Activated CD8-positive, alpha-beta memory T cell treated with anti-CD3 and anti-CD28 coated beads for 1 hour (primary cell): Measurements from ENCODE around the gene GYPC.

ENCODE experiments used
- DNase-seq, 2 donors: peaks; one replicate each; pipeline ENCODE4 v3.0.0-alpha.2; 2020; ENCODE audit warnings: low read depth in 1 of 2; ENCODE audit errors: extremely low read depth in 1 of 2

Gene GYPC

DNA sequence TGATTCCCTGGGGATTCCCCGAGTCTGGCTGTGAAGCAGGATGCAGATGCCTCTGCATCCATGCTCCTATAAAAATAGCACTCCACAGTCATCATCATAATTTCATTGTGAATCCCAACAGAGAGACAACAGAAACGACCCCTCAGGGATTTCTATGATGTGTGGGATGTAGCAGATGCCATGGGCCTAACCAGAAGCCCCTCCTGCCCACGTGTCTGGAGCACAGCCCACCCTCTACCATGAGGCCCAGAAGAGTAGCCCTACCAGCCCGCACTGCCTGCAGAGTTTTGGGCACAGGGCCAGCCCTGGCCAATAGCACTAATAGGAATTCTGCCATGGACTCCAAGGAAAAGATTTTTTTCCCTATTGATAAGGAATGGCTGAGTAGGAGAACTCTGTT is 66.6 kb downstream of the GYPC start:
- DNase-seq: no peak

DNA sequence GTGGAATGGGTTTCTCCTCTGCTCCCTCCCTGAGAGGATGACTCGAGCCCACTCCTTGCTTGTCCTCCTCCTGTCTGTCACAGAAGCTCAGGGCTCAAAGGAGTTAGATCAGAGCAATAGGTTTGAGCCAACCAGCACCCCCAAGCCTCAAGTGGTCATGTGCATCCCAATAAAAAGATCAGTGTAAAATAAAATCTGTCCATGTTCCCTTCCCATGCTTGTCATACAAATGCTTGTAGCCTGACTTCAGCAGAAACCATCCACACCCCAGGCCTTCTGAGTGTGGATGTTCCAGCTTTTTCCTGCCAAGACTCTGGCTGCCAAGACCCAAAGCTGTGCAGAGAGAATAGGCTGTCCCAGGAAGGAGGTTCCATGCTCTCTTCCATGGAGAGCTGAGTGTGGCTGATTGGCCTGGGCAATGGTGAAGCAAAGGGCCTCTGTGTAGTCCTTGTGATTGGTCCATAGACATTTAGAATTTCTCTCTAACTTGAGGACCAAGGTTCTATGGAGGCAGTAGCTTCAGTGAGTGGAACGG is 67.4 kb downstream of the GYPC start:
- no peak for DNase-seq

DNA sequence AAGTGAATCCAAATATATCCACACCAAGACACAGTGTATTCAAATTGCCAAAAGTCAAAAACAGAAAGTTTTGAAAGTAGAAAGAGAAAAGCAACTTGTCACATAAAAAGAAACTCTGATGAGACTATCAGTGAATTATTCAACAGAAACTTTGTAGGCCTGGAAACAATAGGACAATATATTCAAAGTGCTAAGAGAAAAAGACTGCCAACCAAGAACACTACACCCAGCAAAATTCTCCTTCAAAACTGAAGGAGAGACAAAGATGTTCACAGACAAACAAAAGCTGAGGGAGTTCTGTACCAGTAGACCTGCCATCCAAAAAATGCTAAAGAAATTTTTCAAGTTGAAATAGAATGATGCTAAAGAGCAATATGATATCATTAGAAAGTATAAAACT is 69.6 kb downstream of the GYPC start:
- DNase-seq: no peak

DNA sequence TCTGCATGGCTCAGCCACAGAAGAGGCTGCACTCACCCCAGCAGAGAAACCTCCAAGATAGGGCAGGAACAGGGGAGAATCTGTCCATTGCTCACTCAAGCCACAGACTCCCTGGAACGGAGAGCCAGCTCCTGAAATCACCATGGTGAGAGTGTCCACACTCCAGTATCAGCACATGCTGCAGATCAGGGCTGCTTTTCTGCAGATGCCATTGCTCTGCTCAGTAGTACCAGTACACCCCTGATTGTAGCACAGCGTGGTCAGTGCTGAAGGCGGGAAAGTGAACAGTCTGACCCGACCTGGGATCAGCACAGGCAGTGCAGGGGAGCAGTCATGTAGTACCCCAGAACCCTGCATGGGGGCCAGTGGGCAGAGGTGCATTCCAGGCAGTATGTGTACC is 73.9 kb downstream of the GYPC start:
- DNase-seq: no peak

DNA sequence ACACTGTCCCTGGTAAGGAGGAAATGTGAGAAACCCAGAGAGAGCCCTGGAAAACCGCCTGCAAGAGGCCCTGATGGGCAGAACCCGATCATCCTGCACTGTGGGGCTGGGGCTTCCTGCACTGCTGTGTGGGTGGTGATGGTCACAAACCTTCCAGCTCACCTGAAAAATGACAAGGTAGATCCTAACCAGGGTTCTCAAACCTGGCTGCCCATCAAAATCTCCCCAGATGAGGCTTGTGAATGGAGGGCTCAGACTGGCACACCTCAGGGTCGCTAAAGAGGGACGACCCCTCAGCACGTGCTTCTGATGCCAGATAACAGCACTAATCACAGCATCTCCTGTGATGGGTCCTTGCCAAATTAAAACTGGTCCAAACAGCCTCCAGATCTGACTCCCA is 74.7 kb downstream of the GYPC start:
- no peak for DNase-seq

DNA sequence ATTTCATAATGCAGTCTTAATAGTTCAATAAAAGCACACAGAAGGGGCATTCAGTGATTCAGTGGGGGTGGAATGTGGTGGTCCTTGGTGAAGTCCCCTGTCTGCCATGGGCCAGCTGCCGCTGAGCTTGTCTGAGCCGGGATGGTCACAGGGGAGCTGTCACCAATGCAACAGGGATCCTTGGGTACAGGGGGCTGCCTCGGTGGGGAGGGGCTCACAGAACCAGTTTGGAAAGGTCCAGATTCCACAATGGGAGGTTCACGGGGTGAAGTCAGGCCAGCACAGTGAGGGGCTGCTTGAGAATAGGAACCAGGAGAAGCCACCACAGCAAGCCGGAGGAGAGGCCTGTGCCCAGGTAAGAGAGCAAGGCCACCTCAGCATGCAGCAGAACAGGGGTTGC is 75.4 kb downstream of the GYPC start:
- no peak for DNase-seq

DNA sequence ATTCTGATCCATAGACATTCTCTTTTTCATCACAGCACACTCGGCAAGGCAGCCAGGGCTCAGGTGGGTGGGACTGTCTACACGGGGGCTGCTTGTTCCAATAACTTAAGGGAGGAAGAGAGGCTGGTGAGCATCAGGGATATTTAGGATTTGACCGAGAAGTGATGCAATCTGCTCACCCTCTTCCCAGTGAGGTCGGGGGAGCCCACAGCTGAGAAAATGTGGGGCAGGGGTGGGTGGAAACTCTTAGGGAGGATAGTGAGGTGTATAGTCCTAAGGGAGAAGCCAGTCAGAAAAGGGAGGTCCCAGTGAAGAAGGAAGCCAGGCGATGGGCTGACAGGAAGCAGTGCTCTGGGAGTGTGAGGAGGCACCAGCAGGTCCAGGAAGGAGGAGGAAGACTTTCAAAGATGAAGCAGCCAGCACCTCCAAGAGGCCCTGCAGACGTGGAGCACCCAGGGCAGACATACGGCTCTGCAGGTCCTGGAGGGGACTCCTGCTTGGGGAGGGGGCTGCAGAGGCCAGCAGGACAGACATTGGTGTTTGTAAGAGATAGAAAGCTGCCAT is 76.8 kb downstream of the GYPC start:
- DNase-seq: no peak

DNA sequence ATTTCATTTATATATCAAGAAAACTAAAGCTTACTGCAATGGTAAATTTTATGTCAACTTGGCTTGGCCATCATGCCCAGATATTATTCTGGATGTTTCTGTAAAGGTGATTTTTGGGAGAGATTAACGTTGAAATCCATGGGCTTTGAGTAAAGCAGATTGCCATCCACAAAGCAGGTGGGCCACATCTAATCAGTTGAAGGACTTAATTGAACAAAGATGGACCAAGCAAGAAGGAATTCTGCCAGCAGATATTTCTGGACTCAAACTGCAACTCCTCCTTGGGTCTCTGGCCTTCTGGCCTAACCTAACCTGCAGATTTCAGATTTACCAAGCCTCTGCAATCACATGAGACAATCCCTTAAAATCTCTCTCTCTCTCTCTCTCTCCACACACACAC is 77.8 kb downstream of the GYPC start:
- DNase-seq: no peak

DNA sequence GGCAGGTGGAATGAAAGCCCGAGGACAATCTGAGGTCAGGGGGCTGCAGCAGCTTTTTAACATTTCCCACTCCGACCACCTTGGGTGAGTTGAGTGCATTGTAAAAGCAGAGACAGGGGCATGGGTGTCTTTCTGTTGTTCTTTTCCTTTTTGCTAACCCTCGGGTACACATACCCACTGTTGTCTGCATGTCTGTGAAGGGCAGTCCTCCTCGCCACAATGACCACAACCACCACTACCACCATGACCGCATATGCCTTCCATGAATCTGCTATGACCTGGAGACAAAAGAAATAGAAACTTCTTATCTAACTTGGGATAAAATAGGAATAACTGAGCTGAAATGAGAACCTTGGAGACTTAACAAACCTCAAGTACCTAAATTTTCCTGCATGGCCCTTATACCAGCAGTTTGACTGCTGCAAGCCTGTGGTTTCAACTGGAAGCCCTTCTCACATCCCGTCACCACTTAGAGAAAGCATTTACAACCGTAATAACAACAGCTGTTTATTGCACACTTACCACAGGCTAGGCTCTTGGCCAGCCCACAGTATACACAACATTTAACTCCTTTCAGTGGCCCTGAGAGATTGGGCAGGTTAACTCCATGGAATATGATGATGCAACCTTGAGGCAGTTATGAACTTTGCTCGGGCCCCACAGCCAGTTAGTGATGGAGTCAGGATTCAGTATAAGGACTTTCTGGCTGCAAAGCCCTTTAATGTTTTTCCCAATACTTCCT is 80.3 kb downstream of the GYPC start:
- no peak for DNase-seq

DNA sequence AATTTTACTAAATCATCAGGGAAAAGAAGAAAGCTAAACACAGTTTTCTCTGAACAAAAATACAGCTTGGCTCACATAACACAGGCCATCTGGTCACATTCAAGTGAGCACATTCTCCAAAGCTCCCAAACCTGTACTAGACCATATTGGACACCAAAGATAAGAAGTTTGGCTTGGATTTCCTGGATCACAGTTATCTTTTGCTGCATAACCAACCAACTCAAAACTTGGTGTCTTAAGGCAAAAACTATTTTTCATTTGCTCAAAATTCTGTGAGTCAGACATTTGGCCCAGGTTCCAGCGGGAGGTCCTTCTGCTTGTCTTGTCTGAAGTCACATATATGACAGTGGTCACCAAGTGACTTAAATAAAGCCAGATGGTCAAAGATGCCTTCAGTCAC is 83.2 kb downstream of the GYPC start:
- no peak for DNase-seq

DNA sequence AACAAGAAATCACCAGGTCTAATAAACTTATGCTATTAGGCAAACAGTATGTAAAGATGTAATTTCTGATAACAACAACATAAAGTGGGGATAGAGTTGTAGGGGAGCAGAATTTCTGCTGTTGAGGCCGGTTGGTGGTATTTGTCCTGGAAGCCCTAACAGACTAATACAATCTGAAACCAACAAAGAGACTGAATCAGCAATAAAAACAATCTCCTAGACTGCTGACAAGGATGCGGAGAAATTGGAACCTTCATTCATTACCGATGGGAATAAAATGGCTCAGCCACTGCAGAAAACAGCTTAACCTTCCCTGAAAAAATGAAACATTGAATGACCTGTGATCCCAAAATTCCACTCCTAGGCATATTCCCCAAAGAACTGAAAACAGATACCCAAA is 88.7 kb downstream of the GYPC start:
- no peak for DNase-seq
